AG08396 (cell line): Measurements from ENCODE around the gene CHST7.
"Not testable (repeated sequence)": the region's sequence is repeated elsewhere in the genome, so short reads cannot be mapped to it uniquely, and the experiment has no call there.

ENCODE experiments used
- DNase-seq: peaks from one replicate; pipeline ENCODE4 v3.0.0; 2012; ENCODE audit warnings: low spot score, mixed read lengths

Gene CHST7

GRCh38 chrX:46573331-46573891 is at the start of gene CHST7:
CHST7 (plus strand) TSS chrX:46573765; CDS start chrX:46573932, 167 bp downstream.
- DNase-seq, result peak; percentile 77

DNA sequence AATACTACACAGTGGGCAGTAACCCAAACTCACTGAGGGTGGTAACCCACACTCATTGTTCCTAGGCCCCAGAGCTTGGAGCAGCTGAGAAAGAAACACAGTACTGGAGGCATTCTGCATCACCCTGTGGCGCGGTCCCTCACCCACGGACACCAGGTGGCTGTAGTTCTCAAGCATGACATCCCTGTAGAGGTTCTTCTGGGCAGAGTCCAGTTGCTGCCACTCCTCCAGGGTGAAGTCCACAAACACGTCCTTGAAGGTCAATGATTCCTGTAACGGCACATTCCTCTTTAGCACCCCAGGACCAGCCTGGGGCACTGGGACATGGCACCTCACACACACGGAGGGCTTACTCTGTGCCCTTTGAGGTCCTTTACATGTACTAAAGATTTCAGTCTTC is 44.9 kb upstream of the CHST7 start:
- DNase-seq, result not testable (repeated sequence)

GRCh38 chrX:46529740-46530403 is 43.7 kb upstream of the CHST7 start:
- not testable (repeated sequence) for DNase-seq

DNA sequence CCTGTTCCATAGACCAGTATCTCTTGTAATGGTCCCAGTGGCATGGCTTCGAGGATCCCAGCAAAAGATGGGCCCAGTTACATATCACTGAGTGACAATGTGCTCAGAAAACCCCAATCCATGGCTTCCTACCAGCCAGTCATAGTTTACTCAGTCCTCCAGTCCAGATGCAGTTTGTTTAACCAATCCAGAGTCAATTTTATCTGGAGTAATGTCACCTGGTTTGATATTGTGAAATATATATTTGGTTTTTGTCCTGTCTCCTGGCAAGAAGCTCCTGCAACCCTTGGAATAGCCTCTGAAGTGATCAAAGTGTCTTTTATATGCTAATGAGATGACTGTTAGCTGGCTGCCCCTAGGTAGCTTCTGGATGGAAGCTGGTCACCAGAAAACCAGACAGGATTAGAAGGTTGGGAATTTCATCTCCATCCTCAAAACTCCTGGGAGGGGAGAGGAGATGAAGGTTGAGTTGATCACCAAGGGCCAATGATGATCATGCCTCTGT is 43.1 kb upstream of the CHST7 start:
- DNase-seq, result not testable (repeated sequence)

GRCh38 chrX:46531442-46531841 is 42.1 kb upstream of the CHST7 start:
- no peak for DNase-seq

DNA sequence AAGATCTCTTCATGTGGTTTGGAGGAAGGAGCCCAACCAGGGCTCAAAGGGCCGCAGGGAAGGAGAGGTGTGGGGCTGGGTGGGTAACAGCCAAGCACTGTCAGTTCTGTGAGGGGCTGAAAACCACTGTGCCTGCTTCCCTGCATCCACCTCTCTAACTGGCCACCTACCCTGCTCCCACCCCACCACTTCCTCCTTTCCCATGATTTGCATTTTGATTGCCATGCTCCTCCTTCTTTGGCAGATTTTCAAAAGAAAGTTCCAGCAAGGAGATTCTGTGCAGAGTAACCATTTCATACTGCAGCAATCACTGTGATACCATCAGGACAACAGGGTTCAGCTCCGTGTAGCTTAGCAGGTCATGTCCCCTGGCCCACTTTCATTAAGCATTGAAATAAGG is 30.1 kb upstream of the CHST7 start:
- no peak for DNase-seq

DNA sequence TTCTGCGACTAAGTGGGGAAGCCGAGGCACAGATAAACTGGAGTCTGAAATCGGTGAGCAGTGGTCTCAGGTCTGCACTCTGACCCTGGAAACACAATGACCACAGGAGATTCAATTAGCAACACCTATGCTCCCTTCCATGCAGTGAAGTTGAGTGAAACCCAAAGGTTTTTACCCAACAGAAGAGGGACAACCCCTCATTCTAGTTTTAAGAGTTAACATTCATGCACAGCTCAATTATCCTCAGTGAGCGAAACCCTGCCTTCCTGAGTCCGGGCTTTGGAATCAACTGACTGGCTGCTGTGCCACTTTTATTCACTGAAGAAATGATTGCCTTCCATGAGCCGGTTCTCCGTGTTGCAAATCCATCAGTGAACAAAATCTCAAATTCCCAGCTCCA is 29.0 kb upstream of the CHST7 start:
- not testable (repeated sequence) for DNase-seq

DNA sequence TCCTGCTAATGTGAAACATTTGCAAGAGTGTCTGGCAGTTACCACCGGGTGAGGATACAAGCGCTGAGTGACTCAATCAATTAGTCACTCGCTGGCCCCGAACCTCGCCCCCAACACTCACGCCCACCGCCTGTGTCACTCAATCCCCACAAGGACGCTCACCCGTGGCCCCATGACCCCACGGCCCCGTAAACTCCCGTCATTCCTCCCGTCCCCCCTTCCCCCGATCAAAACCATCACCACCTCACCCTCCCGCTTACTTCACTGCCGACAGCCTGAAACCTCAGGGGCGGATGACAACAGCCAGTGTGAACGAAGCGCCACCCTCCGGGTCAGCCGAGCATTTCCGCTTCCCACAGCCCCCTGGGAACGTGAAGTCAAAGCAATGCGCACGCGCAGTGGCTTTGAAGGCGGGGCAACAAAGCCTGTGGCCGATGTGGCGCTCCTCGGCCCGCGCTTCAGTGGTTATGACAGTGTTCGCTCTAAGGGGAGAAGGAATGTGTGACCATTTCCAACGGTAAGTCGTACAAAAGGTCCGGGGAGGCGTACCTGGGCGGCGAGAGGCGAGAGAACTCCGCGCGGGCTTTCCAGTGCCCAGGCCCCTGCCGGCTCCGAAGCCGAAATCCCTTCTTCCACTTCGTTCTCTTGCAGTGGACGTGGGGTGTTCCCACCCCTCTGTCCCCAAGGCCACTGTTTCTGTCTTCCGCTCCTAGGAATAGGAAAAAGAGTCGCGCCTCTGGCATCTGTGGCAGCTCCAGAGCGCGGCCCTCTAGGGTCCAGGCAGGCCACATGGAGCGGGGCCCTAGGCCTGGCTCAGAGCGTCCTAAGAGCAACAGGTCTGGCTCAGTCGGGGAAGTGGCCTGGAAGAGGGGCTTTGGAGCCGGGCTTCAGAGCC is 28.2 kb upstream of the CHST7 start, which contains the start of gene ZNF674:
TSS of gene ZNF674 (minus strand) at position 311 of the 895 bp plus-strand sequence. CDS start 3,334 bp downstream, outside the sequence.
- DNase-seq, result peak; percentile 86

DNA sequence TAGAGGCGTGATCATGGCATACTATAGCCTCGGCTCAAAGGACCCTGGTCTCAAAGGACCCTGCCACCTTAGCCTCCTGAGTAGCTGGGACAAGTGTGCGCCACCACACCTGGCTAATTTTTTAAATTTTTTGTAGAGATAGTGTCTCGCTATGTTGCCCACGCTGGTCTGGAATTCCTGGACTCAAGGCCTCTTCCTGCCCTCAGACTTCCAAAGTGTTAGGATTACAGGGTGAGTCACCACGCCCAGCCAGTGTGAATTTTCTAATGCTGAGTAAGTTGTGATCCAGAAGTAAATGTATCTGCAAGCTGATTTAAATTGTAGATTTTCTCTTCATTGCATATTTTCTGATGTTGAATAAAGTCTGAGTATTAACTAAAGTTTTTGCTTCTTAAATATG is 25.7 kb upstream of the CHST7 start:
- no peak for DNase-seq

GRCh38 chrX:46549914-46550313 is 23.7 kb upstream of the CHST7 start:
- DNase-seq, result no peak

- DNase-seq, result no peak
Measured at GRCh38 chrX:46551494-46552128, 22.0 kb upstream of the CHST7 start.

DNA sequence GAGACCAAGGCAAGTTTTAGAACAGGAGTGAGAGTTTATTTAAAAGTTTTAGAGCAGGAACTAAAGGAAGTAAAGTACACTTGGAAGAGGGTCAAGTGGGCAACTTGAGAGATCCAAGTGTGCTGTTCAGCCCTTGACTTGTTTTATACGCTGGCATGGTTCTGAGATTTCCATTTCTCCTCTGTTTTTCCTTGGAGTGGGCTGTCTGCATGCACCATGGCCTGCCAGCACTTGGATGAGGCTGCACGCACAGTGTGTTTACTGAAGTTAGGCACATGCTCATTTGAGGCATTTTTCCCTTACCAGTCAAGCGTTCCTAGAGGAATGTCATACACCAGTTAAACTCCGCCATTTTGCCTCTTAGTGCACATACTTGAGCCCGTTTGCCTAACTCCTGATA is 19.6 kb upstream of the CHST7 start:
- DNase-seq, result no peak

- no peak for DNase-seq
Measured at GRCh38 chrX:46554942-46555341, 18.6 kb upstream of the CHST7 start.

DNA sequence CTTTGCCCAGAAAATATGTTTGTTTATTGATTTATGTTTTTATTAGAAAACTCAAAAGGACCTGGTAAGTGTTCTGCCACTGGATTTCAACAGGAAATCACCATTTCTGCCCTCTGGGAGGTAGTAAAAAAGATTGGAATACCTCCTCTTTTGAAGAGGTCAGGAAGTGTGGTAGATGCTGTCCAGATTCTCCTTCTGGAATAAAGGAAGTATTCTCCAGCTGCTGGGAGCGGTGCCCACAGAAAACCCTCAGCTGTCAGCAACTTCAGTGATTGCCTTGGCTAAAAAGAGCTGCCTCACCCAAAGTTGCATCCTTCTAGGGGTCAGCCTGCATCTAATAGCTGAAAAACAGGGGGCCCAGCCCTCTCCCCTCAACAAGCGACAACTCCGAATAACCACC is 14.5 kb upstream of the CHST7 start:
- DNase-seq, result no peak

GRCh38 chrX:46561824-46562657 is 11.5 kb upstream of the CHST7 start:
- DNase-seq, result no peak

DNA sequence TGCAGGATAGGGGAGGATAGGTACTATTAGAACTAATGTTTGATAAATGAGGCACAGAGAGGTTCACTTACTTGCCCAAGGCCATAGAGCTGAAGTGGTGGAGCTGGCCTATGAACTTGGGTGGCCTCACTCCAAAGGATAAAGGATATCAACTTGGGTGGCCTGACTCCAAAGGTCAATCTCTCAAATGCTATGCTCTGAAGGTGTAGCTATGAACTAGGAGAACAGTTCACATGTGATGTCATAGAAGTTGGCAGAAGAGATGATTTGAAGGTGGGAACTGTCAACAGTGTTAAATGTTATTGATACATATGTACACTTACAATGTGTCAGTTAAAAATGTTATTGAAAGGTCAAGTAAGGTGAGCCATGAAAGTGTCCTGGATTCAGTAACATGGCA is 6.2 kb upstream of the CHST7 start:
- DNase-seq, result no peak

- no peak for DNase-seq
Measured at GRCh38 chrX:46569621-46570020, 3.9 kb upstream of the CHST7 start.

DNA sequence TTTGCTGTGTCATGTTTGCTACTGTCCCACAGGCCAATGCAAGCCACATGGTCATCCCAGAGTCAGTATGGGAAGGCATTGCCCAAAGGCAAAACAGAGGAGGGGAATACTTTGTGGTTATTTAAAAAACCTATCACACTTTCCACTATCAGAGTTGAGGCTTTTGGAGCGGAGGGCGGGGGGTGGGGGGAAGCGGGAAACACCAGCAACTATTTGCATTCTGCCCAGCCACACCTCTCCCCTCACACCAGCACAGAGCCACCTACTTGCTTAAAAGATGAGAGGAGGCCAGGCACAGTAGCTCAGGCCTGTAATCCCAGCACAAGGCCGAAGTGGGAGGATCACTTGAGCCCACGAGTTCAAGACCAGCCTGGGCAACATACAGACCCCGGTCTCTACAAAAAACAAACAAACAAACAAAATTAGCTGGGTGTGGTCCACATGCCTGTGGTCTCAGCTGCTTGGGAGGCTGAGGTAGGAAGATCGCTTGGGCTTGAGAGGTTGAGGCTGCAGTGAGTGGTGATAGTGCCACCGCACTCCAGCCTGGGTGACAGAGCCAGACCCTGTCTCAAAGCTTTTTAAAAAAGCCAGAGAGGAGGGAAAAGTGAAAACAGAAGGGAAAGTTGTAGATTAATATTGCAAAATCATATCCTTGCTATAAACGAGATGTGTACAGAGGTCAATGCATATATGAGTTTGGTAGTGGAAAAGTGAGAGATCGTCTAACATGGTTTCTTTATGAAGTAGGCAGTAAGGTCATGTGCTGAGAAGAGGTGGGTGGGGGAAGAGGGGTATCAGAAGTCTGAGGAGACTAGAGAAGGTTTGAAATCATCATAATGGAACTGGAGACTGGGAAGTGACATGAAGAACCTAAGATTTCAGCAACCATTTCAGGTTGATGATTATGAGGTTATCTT is 1.9 kb upstream of the CHST7 start:
- no peak for DNase-seq

DNA sequence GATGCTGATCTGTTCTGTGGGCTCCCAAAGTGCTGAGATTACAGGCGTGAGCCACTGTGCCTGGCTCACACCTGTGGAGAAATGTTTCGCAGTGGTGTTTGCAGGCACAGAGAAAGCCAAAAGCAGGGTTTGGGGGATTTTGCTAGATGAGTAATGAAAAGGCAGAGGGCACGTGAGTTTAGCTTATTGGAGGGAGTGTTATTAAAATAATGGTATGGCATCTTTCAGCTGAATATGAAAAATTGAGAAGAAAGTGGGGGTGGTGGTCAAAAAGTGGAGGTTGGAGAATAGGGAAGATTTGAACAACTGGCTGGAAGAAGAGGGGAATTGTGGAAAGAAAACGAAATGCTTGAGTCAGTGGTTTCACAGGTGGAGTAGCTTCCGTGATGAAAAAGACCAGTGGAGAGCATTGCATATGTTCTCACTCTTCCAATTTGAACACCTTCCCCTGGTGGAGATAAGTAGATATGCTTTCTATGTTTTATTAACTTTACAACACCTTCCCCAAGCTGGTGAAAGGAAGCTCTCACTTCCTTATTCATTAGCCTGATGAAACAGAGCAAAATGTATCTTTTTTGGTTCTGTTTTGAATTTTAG is 1.1 kb upstream of the CHST7 start:
- DNase-seq, result no peak
